ENCODE data around the gene GPR137.
"Not testable (repeated sequence)": the region's sequence is repeated elsewhere in the genome, so short reads cannot be mapped to it uniquely, and the experiment has no call there.

Gene GPR137

GRCh38 chr11:64284962-64285884, at the start of gene GPR137:
Gene GPR137, plus strand, starts transcription at chr11:64285848. Its CDS starts 677 bp downstream, at chr11:64286525.
- DNase-seq (ENCODE audit: low spot score), result peak; percentile 92

GRCh38 chr11:64237484-64237951, 48.1 kb upstream of the GPR137 start:
- DNase-seq (ENCODE audit: low spot score), result no peak

- no peak for DNase-seq (ENCODE audit: low spot score)
These were observed 47.6 kb upstream of the GPR137 start for GRCh38 chr11:64238076-64238475.

- DNase-seq (ENCODE audit: low spot score), result no peak
These were observed 46.6 kb upstream of the GPR137 start for GRCh38 chr11:64238999-64239398.

GRCh38 chr11:64239662-64240434, 45.8 kb upstream of the GPR137 start:
- no peak for DNase-seq (ENCODE audit: low spot score)

GRCh38 chr11:64240435-64241240, 45.0 kb upstream of the GPR137 start, which contains the start of gene FKBP2:
Gene FKBP2, plus strand, starts transcription at chr11:64241095. Its CDS starts 1,293 bp downstream, at chr11:64242388.
- DNase-seq (ENCODE audit: low spot score), result peak; percentile 97

- DNase-seq (ENCODE audit: low spot score), result peak; percentile 100
These were observed 44.5 kb upstream of the GPR137 start for GRCh38 chr11:64241241-64241490.

- DNase-seq (ENCODE audit: low spot score), result no peak
These were observed 43.9 kb upstream of the GPR137 start for GRCh38 chr11:64241491-64242374.

- DNase-seq (ENCODE audit: low spot score), result no peak
These were observed 42.3 kb upstream of the GPR137 start for GRCh38 chr11:64243236-64243854.

GRCh38 chr11:64244107-64244506, 41.5 kb upstream of the GPR137 start:
- no peak for DNase-seq (ENCODE audit: low spot score)

GRCh38 chr11:64244966-64245365, 40.7 kb upstream of the GPR137 start:
- no peak for DNase-seq (ENCODE audit: low spot score)

- no peak for DNase-seq (ENCODE audit: low spot score)
These were observed 40.2 kb upstream of the GPR137 start for GRCh38 chr11:64245401-64245796.

- DNase-seq (ENCODE audit: low spot score), result no peak
These were observed 39.6 kb upstream of the GPR137 start for GRCh38 chr11:64245797-64246620.

- not testable (repeated sequence) for DNase-seq (ENCODE audit: low spot score)
These were observed 39.1 kb upstream of the GPR137 start for GRCh38 chr11:64246621-64246870.

- peak; percentile 93 for DNase-seq (ENCODE audit: low spot score)
These were observed 38.5 kb upstream of the GPR137 start, which contains the start of gene PPP1R14B for GRCh38 chr11:64246871-64247728. Gene PPP1R14B, minus strand, starts transcription at chr11:64246943. Its CDS starts 270 bp downstream, at chr11:64246673.

GRCh38 chr11:64247729-64248531, 37.7 kb upstream of the GPR137 start:
- DNase-seq (ENCODE audit: low spot score), result no peak

GRCh38 chr11:64248578-64248977, 37.1 kb upstream of the GPR137 start:
- no peak for DNase-seq (ENCODE audit: low spot score)

- no peak for DNase-seq (ENCODE audit: low spot score)
These were observed 36.6 kb upstream of the GPR137 start for GRCh38 chr11:64249038-64249437.

Data from ecto neural progenitor cell (in vitro differentiated cells).